K562 (cell line): ENCODE data around the gene CD4.

ENCODE experiments used
- FOXK2 ChIP-seq, 2 experiments: fragments of 450-650 bp; IDR thresholded peaks in 1 of 2; conservative IDR thresholded peaks in 1 of 2; 2 replicates each; pipeline ENCODE4 v1.6.1; 2016; ENCODE audit warnings: low read depth in 2 of 2, mild to moderate bottlenecking in 1 of 2
- SREBF1 ChIP-seq: fragments of 150-350 bp; IDR thresholded peaks from 2 replicates; pipeline ENCODE4 v1.6.1; 2014; ENCODE audit warnings: antibody characterized with exemption, low read depth, low read length, borderline replicate concordance
- TF ChIP-seq, protein P1 (sequence below): fragments of 450-650 bp; IDR thresholded peaks from 2 replicates; pipeline ENCODE4 v1.6.1; 2017; ENCODE audit warnings: mild to moderate bottlenecking, moderate library complexity
- TF ChIP-seq, protein P2 (sequence below): fragments of 250-450 bp; sonication (Bioruptor Pico); IDR thresholded peaks from 2 replicates; pipeline ENCODE4 v1.5.0; 2021

DNA sequence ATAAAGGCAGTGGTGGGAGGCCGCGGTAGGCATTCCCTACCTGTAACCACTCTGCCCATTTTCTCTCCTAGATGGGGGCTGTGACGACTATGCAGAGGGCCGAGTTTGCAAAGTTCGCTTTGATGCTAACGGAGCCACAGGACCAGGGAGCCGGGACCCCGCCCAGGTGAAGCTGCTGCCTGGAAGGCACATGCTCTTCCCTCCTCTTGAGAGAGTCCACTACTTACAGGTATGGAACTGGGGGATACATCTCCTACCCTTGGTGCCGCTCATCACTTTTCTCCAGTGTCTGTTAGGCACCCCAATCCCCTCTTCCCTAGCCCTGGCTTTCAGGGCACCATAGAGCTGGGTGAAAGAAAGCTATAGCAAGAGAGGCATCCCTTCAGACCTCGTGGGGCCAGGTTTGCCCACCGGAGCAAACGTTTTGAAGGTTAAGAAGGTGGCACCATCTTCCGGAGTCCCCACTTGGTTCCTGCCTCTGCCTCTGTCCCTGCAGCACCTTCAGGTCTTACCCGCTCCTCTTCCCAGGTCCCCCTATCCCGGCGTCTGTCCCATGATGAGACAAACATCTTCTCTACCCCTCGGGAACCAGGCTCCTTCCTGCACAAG lies 36.9 kb downstream of the CD4 start:
- TF ChIP-seq FOXK2 (conservative IDR thresholded peaks at IDR 0.05 in 1 of 2, IDR thresholded peaks at IDR 0.05 in 1 of 2; ENCODE audit: low read depth in 2 of 2): no peak
- TF ChIP-seq, protein P1, sequence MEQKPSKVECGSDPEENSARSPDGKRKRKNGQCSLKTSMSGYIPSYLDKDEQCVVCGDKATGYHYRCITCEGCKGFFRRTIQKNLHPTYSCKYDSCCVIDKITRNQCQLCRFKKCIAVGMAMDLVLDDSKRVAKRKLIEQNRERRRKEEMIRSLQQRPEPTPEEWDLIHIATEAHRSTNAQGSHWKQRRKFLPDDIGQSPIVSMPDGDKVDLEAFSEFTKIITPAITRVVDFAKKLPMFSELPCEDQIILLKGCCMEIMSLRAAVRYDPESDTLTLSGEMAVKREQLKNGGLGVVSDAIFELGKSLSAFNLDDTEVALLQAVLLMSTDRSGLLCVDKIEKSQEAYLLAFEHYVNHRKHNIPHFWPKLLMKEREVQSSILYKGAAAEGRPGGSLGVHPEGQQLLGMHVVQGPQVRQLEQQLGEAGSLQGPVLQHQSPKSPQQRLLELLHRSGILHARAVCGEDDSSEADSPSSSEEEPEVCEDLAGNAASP: no peak
- TF ChIP-seq, protein P2, sequence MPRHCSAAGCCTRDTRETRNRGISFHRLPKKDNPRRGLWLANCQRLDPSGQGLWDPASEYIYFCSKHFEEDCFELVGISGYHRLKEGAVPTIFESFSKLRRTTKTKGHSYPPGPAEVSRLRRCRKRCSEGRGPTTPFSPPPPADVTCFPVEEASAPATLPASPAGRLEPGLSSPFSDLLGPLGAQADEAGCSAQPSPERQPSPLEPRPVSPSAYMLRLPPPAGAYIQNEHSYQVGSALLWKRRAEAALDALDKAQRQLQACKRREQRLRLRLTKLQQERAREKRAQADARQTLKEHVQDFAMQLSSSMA (CRISPR knock-in tag): no peak
- TF ChIP-seq SREBF1: no peak
